ENCODE measurements around the gene MACROD1. TPM values are rescaled to one million over a fixed set of nuclear protein-coding genes. Genes with fewer than 3 reads are reported as not detected.

The MACROD1 gene
- polyA plus RNA-seq, 1 donor (not counting 4 experiments of a cell fraction or from before 2014, with no cell fraction given) = 4.6 TPM

- Histone ChIP-seq H3K9me1 (ENCODE audit: control insufficient read depth, extremely low read depth, insufficient read depth, low read length) (no peaks in the 10 kb centered on the region), H3K4me1 (ENCODE audit: control insufficient read depth, extremely low read depth, insufficient read depth, low read length) (peaks cover 31% of the 10 kb centered on the region), H3K4me2 (ENCODE audit: control insufficient read depth, extremely low read depth, insufficient read depth, low read depth, low read length) (no peak overlapping the region), H3K9me3 (ENCODE audit: control insufficient read depth, low read depth, low read length) (no peaks in the 10 kb centered on the region), H4K20me1 (ENCODE audit: control insufficient read depth, extremely low read depth, insufficient read depth, low read length) (peaks cover 4% of the 10 kb centered on the region), H3K9ac (ENCODE audit: control insufficient read depth, extremely low read depth, insufficient read depth, low read length) (no peak overlapping the region), H3K27me3 (ENCODE audit: control insufficient read depth, extremely low read depth, insufficient read depth, low read length) (peaks cover 11% of the 10 kb centered on the region), H2AFZ (ENCODE audit: control insufficient read depth, low read length) (no peak overlapping the region), H3K79me2 (ENCODE audit: control insufficient read depth, insufficient read depth, low read length) (no peaks in the 10 kb centered on the region), H3K27ac (ENCODE audit: control insufficient read depth, insufficient read depth, low read length) (no peak overlapping the region), H3K4me3 (ENCODE audit: control insufficient read depth in 2 of 3, extremely low read depth in 1 of 3, insufficient read depth in 2 of 3, low read depth in 1 of 3, low read length in 3 of 3) (no peak overlapping the region), H3K36me3 (ENCODE audit: control insufficient read depth in 2 of 2, extremely low read depth in 1 of 2, insufficient read depth in 2 of 2, low read length in 2 of 2) (no peaks in the 10 kb centered on the region)
- DNase-seq (ENCODE audit: low read depth, low spot score) (no peak), FAIRE-seq (no peak)
- TF ChIP-seq EZH2 (IDR thresholded peaks at IDR 0.05; ENCODE audit: low read length) = no peak
- TF ChIP-seq CTCF (optimal IDR thresholded peaks at IDR 0.05 in 1 of 3, IDR thresholded peaks at IDR 0.05 in 1 of 3, conservative IDR thresholded peaks at IDR 0.05 in 1 of 3; ENCODE audit: extremely low read depth in 1 of 3, insufficient read depth in 2 of 3, low read length in 3 of 3) = no peak
- dilution Hi-C loops (cut with MboI; ENCODE audit: extremely low pct_ligation_motif_present, low sequenced_read_pairs) = no loop called here
Observed at GRCh38 chr11:64118876-64119665, 46.8 kb downstream of the MACROD1 start.

GRCh38 chr11:64117763-64118459 is 48.0 kb downstream of the MACROD1 start:
- H3K79me2 ChIP-seq (ENCODE audit: control insufficient read depth, insufficient read depth, low read length) = no peaks in the 10 kb centered on the region
- H3K9me1 ChIP-seq (ENCODE audit: control insufficient read depth, extremely low read depth, insufficient read depth, low read length) = no peaks in the 10 kb centered on the region
- H3K27me3 ChIP-seq (ENCODE audit: control insufficient read depth, extremely low read depth, insufficient read depth, low read length) = peaks cover 4% of the 10 kb centered on the region
- H3K4me1 ChIP-seq (ENCODE audit: control insufficient read depth, extremely low read depth, insufficient read depth, low read length) = peaks cover 27% of the 10 kb centered on the region
- no peaks in the 10 kb centered on the region for H4K20me1 ChIP-seq (ENCODE audit: control insufficient read depth, extremely low read depth, insufficient read depth, low read length)
- FAIRE-seq (no peak), DNase-seq (ENCODE audit: low read depth, low spot score) (no peak)
- no peak overlapping the region for H2AFZ ChIP-seq (ENCODE audit: control insufficient read depth, low read length)
- dilution Hi-C loops (cut with MboI; ENCODE audit: extremely low pct_ligation_motif_present, low sequenced_read_pairs) = no loop called here
- H3K27ac ChIP-seq (ENCODE audit: control insufficient read depth, insufficient read depth, low read length) = no peak overlapping the region
- TF ChIP-seq EZH2 (IDR thresholded peaks at IDR 0.05; ENCODE audit: low read length) (no peak), CTCF (optimal IDR thresholded peaks at IDR 0.05 in 1 of 3, IDR thresholded peaks at IDR 0.05 in 1 of 3, conservative IDR thresholded peaks at IDR 0.05 in 1 of 3; ENCODE audit: extremely low read depth in 1 of 3, insufficient read depth in 2 of 3, low read length in 3 of 3) (no peak)
- H3K9me3 ChIP-seq (ENCODE audit: control insufficient read depth, low read depth, low read length) = no peaks in the 10 kb centered on the region
- no peak overlapping the region for H3K9ac ChIP-seq (ENCODE audit: control insufficient read depth, extremely low read depth, insufficient read depth, low read length)
- H3K36me3 ChIP-seq (ENCODE audit: control insufficient read depth in 2 of 2, extremely low read depth in 1 of 2, insufficient read depth in 2 of 2, low read length in 2 of 2) = no peaks in the 10 kb centered on the region
- H3K4me3 ChIP-seq (ENCODE audit: control insufficient read depth in 2 of 3, extremely low read depth in 1 of 3, insufficient read depth in 2 of 3, low read depth in 1 of 3, low read length in 3 of 3) = no peak overlapping the region
- H3K4me2 ChIP-seq (ENCODE audit: control insufficient read depth, extremely low read depth, insufficient read depth, low read depth, low read length) = no peak overlapping the region

Measured in keratinocyte (primary cell).